ENCODE results near the gene FGG.

GRCh38 chr4:154586296-154587033, 26.0 kb downstream of the FGG start:
- TF ChIP-seq CTCF (IDR thresholded peaks at IDR 0.05) (no peak), POLR2AphosphoS5 (IDR thresholded peaks at IDR 0.05) (no peak), POLR2A (IDR thresholded peaks at IDR 0.05) (no peak)

Measured in stomach (tissue), 4 donors.